Measurements from ENCODE around the gene PDZD2. TPM values are rescaled to one million over a fixed set of nuclear protein-coding genes. Genes with fewer than 3 reads are reported as not detected.
A peak's percentile ranks its signal among the peaks of the same experiment; 100 is the strongest.

PDZD2 gene
- total RNA-seq, 2 experiments from 2014 or later, result 0.05 to 0.25 TPM

DNA sequence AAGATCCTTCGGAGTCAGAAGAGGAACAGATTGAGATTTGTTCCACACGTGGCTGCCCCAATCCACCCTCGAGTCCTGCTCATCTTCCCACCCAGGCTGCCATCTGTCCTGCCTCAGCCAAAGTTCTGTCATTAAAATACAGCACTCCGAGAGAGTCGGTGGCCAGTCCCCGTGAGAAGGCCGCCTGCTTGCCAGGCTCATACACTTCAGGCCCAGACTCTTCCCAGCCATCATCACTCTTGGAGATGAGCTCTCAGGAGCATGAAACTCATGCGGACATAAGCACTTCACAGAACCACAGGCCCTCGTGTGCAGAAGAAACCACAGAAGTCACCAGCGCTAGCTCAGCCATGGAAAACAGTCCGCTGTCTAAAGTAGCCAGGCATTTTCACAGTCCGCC lies 449.3 kb downstream of the PDZD2 start:
- H3K27ac Mint-ChIP-seq, result no peak overlapping the region

GRCh38 chr5:32089146-32090000 lies 450.4 kb downstream of the PDZD2 start:
- no peak overlapping the region for H3K4me3 Mint-ChIP-seq
- H3K27me3 Mint-ChIP-seq (ENCODE audit: low read depth), result no peaks in the 10 kb centered on the region
- DNase-seq, result no peak
- H3K9me3 Mint-ChIP-seq, result no peaks in the 10 kb centered on the region
- intact Hi-C loops (cut with micrococcal nuclease), result no loop called here
- no peak overlapping the region for H3K27ac Mint-ChIP-seq
- peaks cover 6% of the 10 kb centered on the region for H3K4me1 Mint-ChIP-seq (ENCODE audit: low read depth)
- CTCF ChIA-PET, result no interaction called here
- H3K36me3 Mint-ChIP-seq (ENCODE audit: low read depth), result no peaks in the 10 kb centered on the region

More for the DNA sequence above, 449.3 kb downstream of the PDZD2 start:
- Mint-ChIP-seq H3K4me1 (ENCODE audit: low read depth) (peaks cover 4% of the 10 kb centered on the region), H3K4me3 (no peak overlapping the region), H3K27me3 (ENCODE audit: low read depth) (no peaks in the 10 kb centered on the region), H3K36me3 (ENCODE audit: low read depth) (no peaks in the 10 kb centered on the region), H3K9me3 (no peaks in the 10 kb centered on the region)
- CTCF ChIA-PET, result no interaction called here
- no peak for DNase-seq
- intact Hi-C loops (cut with micrococcal nuclease), result no loop called here

GRCh38 chr5:32090026-32090754 lies 451.3 kb downstream of the PDZD2 start:
- CTCF ChIA-PET, result interaction anchor here (0.6 kb wide), 1 partner anchor 9 kb away, joined by 3 read pairs; no protein-coding TSS in a partner anchor
- no peak overlapping the region for H3K4me3 Mint-ChIP-seq
- intact Hi-C loops (cut with micrococcal nuclease), result loop anchor here (5.0 kb wide), 1 partner anchor 237 kb away; no protein-coding TSS in a partner anchor
- H3K36me3 Mint-ChIP-seq (ENCODE audit: low read depth), result no peaks in the 10 kb centered on the region
- no peaks in the 10 kb centered on the region for H3K9me3 Mint-ChIP-seq
- H3K27me3 Mint-ChIP-seq (ENCODE audit: low read depth), result no peaks in the 10 kb centered on the region
- peaks cover 6% of the 10 kb centered on the region for H3K4me1 Mint-ChIP-seq (ENCODE audit: low read depth)
- no peak for DNase-seq
- H3K27ac Mint-ChIP-seq, result no peak overlapping the region

- Mint-ChIP-seq H3K36me3 (ENCODE audit: low read depth) (no peaks in the 10 kb centered on the region), H3K4me1 (ENCODE audit: low read depth) (peaks cover 6% of the 10 kb centered on the region), H3K4me3 (no peak overlapping the region), H3K27ac (no peak overlapping the region), H3K9me3 (no peaks in the 10 kb centered on the region), H3K27me3 (ENCODE audit: low read depth) (no peaks in the 10 kb centered on the region)
- no peak for DNase-seq
- CTCF ChIA-PET, result interaction anchor here (0.6 kb wide), 1 partner anchor 9 kb away, joined by 3 read pairs; no protein-coding TSS in a partner anchor
- intact Hi-C loops (cut with micrococcal nuclease), result loop anchor here (5.0 kb wide), 1 partner anchor 237 kb away; no protein-coding TSS in a partner anchor
Measured at GRCh38 chr5:32090755-32091128, 451.8 kb downstream of the PDZD2 start.

- Mint-ChIP-seq H3K9me3 (no peaks in the 10 kb centered on the region), H3K27me3 (ENCODE audit: low read depth) (no peaks in the 10 kb centered on the region), H3K4me1 (ENCODE audit: low read depth) (peaks cover 6% of the 10 kb centered on the region), H3K4me3 (no peak overlapping the region), H3K27ac (no peak overlapping the region), H3K36me3 (ENCODE audit: low read depth) (no peaks in the 10 kb centered on the region)
- intact Hi-C loops (cut with micrococcal nuclease), result loop anchor here (1.0 to 5.0 kb wide), 6 partner anchors 17 to 512 kb away; no protein-coding TSS in a partner anchor
- CTCF ChIA-PET, result interaction anchor here (0.5 to 1.9 kb wide), 34 partner anchors 9 to 546 kb away, joined by 3 to 24 read pairs (median 3); partner anchors contain the start of gene PDZD2
- peak; percentile 87 for DNase-seq
Measured at GRCh38 chr5:32092938-32093812, 454.2 kb downstream of the PDZD2 start.

GRCh38 chr5:32094691-32095090 lies 455.8 kb downstream of the PDZD2 start:
- H3K27ac Mint-ChIP-seq, result no peak overlapping the region
- H3K36me3 Mint-ChIP-seq (ENCODE audit: low read depth), result no peaks in the 10 kb centered on the region
- CTCF ChIA-PET, result interaction anchor here (0.6 to 1.1 kb wide), 2 partner anchors 235 to 270 kb away, joined by 3 to 8 read pairs; no protein-coding TSS in a partner anchor
- no peak overlapping the region for H3K4me3 Mint-ChIP-seq
- H3K4me1 Mint-ChIP-seq (ENCODE audit: low read depth), result peaks cover 6% of the 10 kb centered on the region
- intact Hi-C loops (cut with micrococcal nuclease), result loop anchor here (5.0 kb wide), 1 partner anchor 233 kb away; no protein-coding TSS in a partner anchor
- H3K27me3 Mint-ChIP-seq (ENCODE audit: low read depth), result no peaks in the 10 kb centered on the region
- H3K9me3 Mint-ChIP-seq, result no peaks in the 10 kb centered on the region
- DNase-seq, result no peak

DNA sequence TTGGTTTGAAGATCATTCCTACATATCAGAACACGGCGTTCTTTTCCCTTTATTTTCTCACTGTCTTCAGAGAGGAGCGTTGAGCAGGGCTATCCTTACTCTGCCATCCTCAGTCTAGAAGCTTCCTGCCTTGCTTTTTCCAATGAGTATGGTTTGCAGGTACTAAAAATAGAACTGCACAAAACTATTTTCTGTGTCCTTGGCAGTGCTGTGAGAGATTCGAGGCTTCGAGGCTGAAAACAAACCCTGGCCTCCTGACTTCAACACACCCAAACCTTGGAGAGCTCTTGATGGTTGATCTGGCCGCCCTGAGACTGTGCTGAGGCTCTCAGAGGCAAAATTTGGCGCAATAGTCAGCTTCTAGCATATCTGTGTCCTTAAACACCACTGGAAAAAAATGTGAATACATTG lies 456.3 kb downstream of the PDZD2 start:
- Mint-ChIP-seq H3K9me3 (no peaks in the 10 kb centered on the region), H3K27me3 (ENCODE audit: low read depth) (no peaks in the 10 kb centered on the region), H3K4me3 (no peak overlapping the region), H3K36me3 (ENCODE audit: low read depth) (peaks cover 2% of the 10 kb centered on the region), H3K4me1 (ENCODE audit: low read depth) (peaks cover 6% of the 10 kb centered on the region), H3K27ac (no peak overlapping the region)
- DNase-seq, result no peak
- intact Hi-C loops (cut with micrococcal nuclease), result no loop called here
- CTCF ChIA-PET, result interaction anchor here (0.6 to 1.2 kb wide), 5 partner anchors 12 to 1094 kb away, joined by 4 to 8 read pairs (median 5); no protein-coding TSS in a partner anchor

GRCh38 chr5:32096891-32097595 lies 458.1 kb downstream of the PDZD2 start:
- CTCF ChIA-PET, result interaction anchor here (0.9 kb wide), 1 partner anchor 273 kb away, joined by 4 read pairs; no protein-coding TSS in a partner anchor
- Mint-ChIP-seq H3K9me3 (no peaks in the 10 kb centered on the region), H3K4me1 (ENCODE audit: low read depth) (peaks cover 6% of the 10 kb centered on the region), H3K4me3 (no peak overlapping the region), H3K27me3 (ENCODE audit: low read depth) (no peaks in the 10 kb centered on the region), H3K27ac (no peak overlapping the region), H3K36me3 (ENCODE audit: low read depth) (peaks cover 5% of the 10 kb centered on the region)
- DNase-seq, result no peak
- intact Hi-C loops (cut with micrococcal nuclease), result no loop called here

DNA sequence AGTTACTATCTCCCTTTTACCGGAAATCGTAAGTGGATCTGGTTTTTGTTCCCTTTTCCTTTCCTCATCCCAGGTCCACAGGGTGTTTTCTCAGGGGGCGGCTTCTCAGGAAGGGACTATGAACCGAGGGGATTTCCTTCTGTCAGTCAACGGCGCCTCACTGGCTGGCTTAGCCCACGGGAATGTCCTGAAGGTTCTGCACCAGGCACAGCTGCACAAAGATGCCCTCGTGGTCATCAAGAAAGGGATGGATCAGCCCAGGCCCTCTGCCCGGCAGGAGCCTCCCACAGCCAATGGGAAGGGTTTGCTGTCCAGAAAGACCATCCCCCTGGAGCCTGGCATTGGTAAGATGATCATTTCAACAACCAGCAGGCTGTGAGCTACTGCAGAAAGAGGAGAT lies 459.4 kb downstream of the PDZD2 start:
- H3K36me3 Mint-ChIP-seq (ENCODE audit: low read depth), result peaks cover 5% of the 10 kb centered on the region
- no peak for DNase-seq
- CTCF ChIA-PET, result no interaction called here
- intact Hi-C loops (cut with micrococcal nuclease), result no loop called here
- no peak overlapping the region for H3K4me3 Mint-ChIP-seq
- H3K9me3 Mint-ChIP-seq, result no peaks in the 10 kb centered on the region
- peaks cover under 1% of the 10 kb centered on the region for H3K4me1 Mint-ChIP-seq (ENCODE audit: low read depth)
- no peak overlapping the region for H3K27ac Mint-ChIP-seq
- no peaks in the 10 kb centered on the region for H3K27me3 Mint-ChIP-seq (ENCODE audit: low read depth)

GRCh38 chr5:32098890-32099310 lies 460.0 kb downstream of the PDZD2 start:
- no peak overlapping the region for H3K4me3 Mint-ChIP-seq
- H3K36me3 Mint-ChIP-seq (ENCODE audit: low read depth), result peaks cover 9% of the 10 kb centered on the region
- no peak overlapping the region for H3K27ac Mint-ChIP-seq
- DNase-seq, result no peak
- CTCF ChIA-PET, result no interaction called here
- no peaks in the 10 kb centered on the region for H3K27me3 Mint-ChIP-seq (ENCODE audit: low read depth)
- H3K4me1 Mint-ChIP-seq (ENCODE audit: low read depth), result no peaks in the 10 kb centered on the region
- H3K9me3 Mint-ChIP-seq, result no peaks in the 10 kb centered on the region
- intact Hi-C loops (cut with micrococcal nuclease), result no loop called here

GRCh38 chr5:32099486-32100035 lies 460.6 kb downstream of the PDZD2 start:
- no peak for DNase-seq
- Mint-ChIP-seq H3K9me3 (no peaks in the 10 kb centered on the region), H3K27me3 (ENCODE audit: low read depth) (no peaks in the 10 kb centered on the region), H3K4me1 (ENCODE audit: low read depth) (no peaks in the 10 kb centered on the region), H3K27ac (no peak overlapping the region), H3K4me3 (no peak overlapping the region), H3K36me3 (ENCODE audit: low read depth) (peaks cover 10% of the 10 kb centered on the region)
- intact Hi-C loops (cut with micrococcal nuclease), result no loop called here
- CTCF ChIA-PET, result interaction anchor here (0.7 kb wide), 1 partner anchor 9 kb away, joined by 3 read pairs; no protein-coding TSS in a partner anchor
